ENCODE measurements around the gene EIF2AK2.

EIF2AK2 gene

DNA sequence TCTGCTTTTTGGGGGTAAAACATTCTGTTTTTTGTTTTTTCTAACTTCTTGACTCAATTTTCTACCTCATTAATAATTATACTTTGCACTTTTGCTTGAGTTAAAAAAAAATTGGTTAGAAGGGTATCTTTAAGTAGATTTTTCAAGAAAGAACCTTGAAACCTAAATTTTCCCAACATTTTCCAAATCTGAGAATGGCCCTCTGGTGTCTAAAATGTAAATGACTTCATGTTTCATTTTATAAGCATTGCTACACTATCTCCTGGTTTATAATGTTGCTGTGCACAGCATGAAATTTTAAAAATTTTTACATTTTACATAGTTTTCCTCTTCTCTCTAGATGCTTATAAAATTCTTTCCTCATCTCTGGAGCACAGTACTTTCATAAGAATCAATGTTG lies 14.2 kb downstream of the EIF2AK2 start:
- no peak for DNase-seq (ENCODE audit: low read depth in 1 of 2, low spot score in 1 of 2)
- H3K4me3 ChIP-seq (replicated peaks; ENCODE audit: insufficient read depth, low read length) = no peak overlapping the region
- H3K27ac ChIP-seq (replicated peaks) = no peak overlapping the region
- no peak for TF ChIP-seq SPI1 (IDR thresholded peaks at IDR 0.05; ENCODE audit: borderline replicate concordance, low read depth)
- no peak for TF ChIP-seq GABPA (IDR thresholded peaks at IDR 0.05; ENCODE audit: low read depth)
- no peak for TF ChIP-seq POLR2AphosphoS5 (IDR thresholded peaks at IDR 0.05; ENCODE audit: low read depth)
- H3K27me3 ChIP-seq (ENCODE audit: insufficient read depth, poor library complexity, severe bottlenecking) = no peaks in the 10 kb centered on the region

DNA sequence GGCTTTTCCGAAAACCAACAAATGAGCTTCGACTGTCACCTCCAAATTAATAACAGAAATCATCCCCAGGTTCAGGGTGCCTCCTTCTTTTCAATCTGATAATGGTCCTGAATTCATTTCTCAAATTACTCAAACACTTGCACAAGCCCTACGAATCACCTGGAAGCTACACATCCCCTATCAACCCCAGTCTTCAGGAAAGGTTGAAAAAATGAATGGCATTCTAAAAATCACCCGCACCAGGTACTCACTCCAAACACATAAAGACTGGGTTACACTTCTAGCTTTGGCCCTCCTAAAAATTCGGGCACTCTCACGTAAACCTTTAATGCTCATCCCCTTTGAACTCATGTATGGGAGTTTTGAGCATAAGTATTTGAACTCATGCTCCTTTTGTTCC lies 23.9 kb downstream of the EIF2AK2 start:
- no peak for DNase-seq (ENCODE audit: low read depth in 1 of 2, low spot score in 1 of 2)
- Histone ChIP-seq H3K27me3 (ENCODE audit: insufficient read depth, poor library complexity, severe bottlenecking) (no peaks in the 10 kb centered on the region), H3K27ac (replicated peaks) (no peak overlapping the region), H3K4me3 (replicated peaks; ENCODE audit: insufficient read depth, low read length) (no peak overlapping the region)
- TF ChIP-seq POLR2AphosphoS5 (IDR thresholded peaks at IDR 0.05; ENCODE audit: low read depth) = no peak
- no peak for TF ChIP-seq SPI1 (IDR thresholded peaks at IDR 0.05; ENCODE audit: borderline replicate concordance, low read depth)
- TF ChIP-seq, protein P1, sequence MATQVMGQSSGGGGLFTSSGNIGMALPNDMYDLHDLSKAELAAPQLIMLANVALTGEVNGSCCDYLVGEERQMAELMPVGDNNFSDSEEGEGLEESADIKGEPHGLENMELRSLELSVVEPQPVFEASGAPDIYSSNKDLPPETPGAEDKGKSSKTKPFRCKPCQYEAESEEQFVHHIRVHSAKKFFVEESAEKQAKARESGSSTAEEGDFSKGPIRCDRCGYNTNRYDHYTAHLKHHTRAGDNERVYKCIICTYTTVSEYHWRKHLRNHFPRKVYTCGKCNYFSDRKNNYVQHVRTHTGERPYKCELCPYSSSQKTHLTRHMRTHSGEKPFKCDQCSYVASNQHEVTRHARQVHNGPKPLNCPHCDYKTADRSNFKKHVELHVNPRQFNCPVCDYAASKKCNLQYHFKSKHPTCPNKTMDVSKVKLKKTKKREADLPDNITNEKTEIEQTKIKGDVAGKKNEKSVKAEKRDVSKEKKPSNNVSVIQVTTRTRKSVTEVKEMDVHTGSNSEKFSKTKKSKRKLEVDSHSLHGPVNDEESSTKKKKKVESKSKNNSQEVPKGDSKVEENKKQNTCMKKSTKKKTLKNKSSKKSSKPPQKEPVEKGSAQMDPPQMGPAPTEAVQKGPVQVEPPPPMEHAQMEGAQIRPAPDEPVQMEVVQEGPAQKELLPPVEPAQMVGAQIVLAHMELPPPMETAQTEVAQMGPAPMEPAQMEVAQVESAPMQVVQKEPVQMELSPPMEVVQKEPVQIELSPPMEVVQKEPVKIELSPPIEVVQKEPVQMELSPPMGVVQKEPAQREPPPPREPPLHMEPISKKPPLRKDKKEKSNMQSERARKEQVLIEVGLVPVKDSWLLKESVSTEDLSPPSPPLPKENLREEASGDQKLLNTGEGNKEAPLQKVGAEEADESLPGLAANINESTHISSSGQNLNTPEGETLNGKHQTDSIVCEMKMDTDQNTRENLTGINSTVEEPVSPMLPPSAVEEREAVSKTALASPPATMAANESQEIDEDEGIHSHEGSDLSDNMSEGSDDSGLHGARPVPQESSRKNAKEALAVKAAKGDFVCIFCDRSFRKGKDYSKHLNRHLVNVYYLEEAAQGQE (IDR thresholded peaks at IDR 0.05; ENCODE audit: insufficient replicate concordance, low read depth) = no peak
- no peak for TF ChIP-seq CTCF (IDR thresholded peaks at IDR 0.05; ENCODE audit: insufficient read depth, low read length)
- no peak for TF ChIP-seq GABPA (IDR thresholded peaks at IDR 0.05; ENCODE audit: low read depth)

- no peak overlapping the region for H3K27ac ChIP-seq (replicated peaks)
- TF ChIP-seq POLR2AphosphoS5 (IDR thresholded peaks at IDR 0.05; ENCODE audit: low read depth) = no peak
- no peak for TF ChIP-seq CTCF (IDR thresholded peaks at IDR 0.05; ENCODE audit: insufficient read depth, low read length)
- TF ChIP-seq, protein P1 (IDR thresholded peaks at IDR 0.05; ENCODE audit: insufficient replicate concordance, low read depth) = no peak
- TF ChIP-seq GABPA (IDR thresholded peaks at IDR 0.05; ENCODE audit: low read depth) = no peak
- DNase-seq (ENCODE audit: low read depth in 1 of 2, low spot score in 1 of 2) = no peak
- no peaks in the 10 kb centered on the region for H3K27me3 ChIP-seq (ENCODE audit: insufficient read depth, poor library complexity, severe bottlenecking)
- H3K4me3 ChIP-seq (replicated peaks; ENCODE audit: insufficient read depth, low read length) = no peak overlapping the region
Observed at GRCh38 chr2:37125416-37125815, 31.4 kb downstream of the EIF2AK2 start.

GRCh38 chr2:37119157-37119556 lies 37.6 kb downstream of the EIF2AK2 start:
- TF ChIP-seq POLR2AphosphoS5 (IDR thresholded peaks at IDR 0.05; ENCODE audit: low read depth) = no peak
- TF ChIP-seq, protein P1 (IDR thresholded peaks at IDR 0.05; ENCODE audit: insufficient replicate concordance, low read depth) = no peak
- no peak for TF ChIP-seq SPI1 (IDR thresholded peaks at IDR 0.05; ENCODE audit: borderline replicate concordance, low read depth)
- no peak for TF ChIP-seq CTCF (IDR thresholded peaks at IDR 0.05; ENCODE audit: insufficient read depth, low read length)
- no peak for TF ChIP-seq GABPA (IDR thresholded peaks at IDR 0.05; ENCODE audit: low read depth)
- Histone ChIP-seq H3K4me3 (replicated peaks; ENCODE audit: insufficient read depth, low read length) (no peak overlapping the region), H3K27ac (replicated peaks) (no peak overlapping the region), H3K27me3 (ENCODE audit: insufficient read depth, poor library complexity, severe bottlenecking) (no peaks in the 10 kb centered on the region)
- no peak for DNase-seq (ENCODE audit: low read depth in 1 of 2, low spot score in 1 of 2)
